LHCN-M2 (cell line): ENCODE data around the gene SLC19A1. TPM values are rescaled to one million over a fixed set of nuclear protein-coding genes. Genes with fewer than 3 reads are reported as not detected.
"Not testable (repeated sequence)": the region's sequence is repeated elsewhere in the genome, so short reads cannot be mapped to it uniquely, and the experiment has no call there.

Experiments used
- DNase-seq: peaks from one replicate; pipeline ENCODE4 v3.0.0-alpha.2; 2012; ENCODE audit warnings: low read depth
- total RNA-seq: library from RNA; depleted of rRNA; stranded (reverse); fragments of >200 nt; gene quantifications from 2 replicates; pipeline ENCODE4 v1.2.3, GENCODE V29; 2014

The SLC19A1 gene
- total RNA-seq, 1 experiment from 2014 or later: 21.8 TPM

DNA sequence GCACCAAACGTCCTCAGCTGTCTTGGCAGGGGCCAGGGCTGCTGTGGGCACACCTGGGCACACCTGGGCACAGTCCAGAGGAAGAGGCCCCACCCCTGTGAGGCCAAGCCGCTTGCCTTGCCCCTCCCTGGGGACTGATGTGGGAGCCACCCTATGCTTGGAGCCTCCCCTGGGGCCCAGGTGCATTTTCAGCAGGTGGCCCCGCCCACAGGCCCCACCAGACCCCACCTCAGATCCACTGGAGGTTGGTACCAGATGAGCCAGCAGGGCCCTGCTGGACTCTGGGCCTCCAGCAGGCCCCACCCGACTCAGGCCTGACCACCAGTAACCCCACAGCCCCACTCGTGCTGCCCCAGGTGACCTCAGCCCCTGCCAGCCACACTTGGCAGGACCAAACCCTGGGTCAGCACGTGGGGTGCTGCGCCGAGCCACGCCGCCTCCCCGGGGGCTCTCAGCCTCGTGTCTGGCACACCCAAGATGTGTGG is 8.8 kb downstream of the SLC19A1 start:
- DNase-seq: no peak

DNA sequence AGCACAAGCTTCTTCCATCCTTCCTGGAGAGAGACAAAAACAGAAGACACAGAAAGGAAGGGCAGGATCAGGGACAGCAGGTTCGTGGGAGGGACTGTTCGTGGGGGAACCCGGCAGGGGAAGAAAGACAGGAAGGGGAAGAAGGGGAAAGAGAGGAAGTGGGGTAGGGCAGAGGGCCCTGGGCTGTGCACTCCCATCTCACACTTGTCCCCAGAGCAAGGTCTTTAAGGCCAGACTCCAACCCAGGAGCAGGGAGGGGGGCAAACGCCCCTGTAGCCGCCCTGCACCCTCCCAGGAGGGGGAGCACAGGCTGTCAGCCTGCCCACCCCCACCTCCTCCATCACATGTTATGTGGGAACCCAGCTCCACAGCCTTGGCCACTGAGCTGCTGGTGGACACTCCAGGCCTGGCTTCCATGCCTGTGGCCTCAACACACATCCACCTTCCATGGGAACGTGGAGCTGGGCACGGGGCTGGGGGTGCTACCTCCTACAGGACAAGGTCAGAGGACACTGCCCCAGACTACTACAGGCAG is 9.3 kb downstream of the SLC19A1 start:
- no peak for DNase-seq

DNA sequence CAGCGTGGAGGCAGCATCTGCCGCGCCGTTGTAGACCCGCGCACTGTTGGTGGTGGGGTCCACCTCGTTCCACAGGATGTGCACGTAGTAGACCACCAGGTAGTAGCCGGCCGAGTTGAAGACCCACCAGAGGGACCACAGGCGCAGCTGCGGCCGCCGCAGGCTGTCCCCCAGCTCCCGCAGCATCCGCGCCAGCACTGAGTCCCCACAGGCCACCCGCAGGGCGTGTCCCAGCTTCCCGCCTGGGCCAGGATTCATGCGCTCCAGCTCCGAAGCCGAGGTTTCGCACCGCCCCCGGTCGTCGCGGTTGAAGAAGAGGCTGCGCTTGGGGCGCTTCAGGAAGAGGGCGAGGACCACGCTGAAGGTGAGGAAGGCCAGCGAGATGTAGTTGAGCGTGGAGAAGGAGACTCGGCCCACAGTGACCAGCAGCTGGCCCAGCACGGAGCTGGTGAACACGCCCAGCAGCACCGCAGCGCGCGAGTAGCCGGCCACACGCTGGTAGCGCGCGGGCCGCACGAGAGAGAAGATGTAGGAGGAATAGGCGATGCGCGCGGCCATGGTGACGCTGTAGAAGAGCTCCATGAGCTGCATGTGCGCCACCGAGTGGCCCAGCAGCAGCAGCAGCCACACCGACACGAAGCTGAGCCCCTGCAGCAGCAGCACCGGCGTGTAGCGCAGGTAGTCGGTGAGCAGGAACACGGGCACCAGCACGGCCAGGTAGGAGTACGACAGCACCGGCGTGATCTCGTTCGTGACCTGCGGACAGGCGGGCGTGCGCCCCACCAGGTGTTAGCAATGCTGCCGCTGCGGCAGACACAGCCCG is 10.6 kb downstream of the SLC19A1 start:
- no peak for DNase-seq

DNA sequence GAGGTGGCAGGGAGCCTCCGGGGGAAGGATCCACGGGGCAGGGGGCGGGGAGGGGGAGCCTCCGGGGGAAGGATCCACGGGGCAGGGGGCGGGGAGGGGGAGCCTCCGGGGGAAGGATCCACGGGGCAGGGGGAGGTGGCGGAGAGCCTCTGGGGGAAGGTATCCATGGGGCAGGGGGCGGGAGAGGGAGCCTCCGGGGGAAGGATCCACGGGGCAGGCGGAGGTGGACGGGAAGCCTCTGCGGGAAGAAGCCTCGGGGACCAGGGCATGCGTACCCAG is 11.2 kb downstream of the SLC19A1 start:
- DNase-seq: not testable (repeated sequence)

DNA sequence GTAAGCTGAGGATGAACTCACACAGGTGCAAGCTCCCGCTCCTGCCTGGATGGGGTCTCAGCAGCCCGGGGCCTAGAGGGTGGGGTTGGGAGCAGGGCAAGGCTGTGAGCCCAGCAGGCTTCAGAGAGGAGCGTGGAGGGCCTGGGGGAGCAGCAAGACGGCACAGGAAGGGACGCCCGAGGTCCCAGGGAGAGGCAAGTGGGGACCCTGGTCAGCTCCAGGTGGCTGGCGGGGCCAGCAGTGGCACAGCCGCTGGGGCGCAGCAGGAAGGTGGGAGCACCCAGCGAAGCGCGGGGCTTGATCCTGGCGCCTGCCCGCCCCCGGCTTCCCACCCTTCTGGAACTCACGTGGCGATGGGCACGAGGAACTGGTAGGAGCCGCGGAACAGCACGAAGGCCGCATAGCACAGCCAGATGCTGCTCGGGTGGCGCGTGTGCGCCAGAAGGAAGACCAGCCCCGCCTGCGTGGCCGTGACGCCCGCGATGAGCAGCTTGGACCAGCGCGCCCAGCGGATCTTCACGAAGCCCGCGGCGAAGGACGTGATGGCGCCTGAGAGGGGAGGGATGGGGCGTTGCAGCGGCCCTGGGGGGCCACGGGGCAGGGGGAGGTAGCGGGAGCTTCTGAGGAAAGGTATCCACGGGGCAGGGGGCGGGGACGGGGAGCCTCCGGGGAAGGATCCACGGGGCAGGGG is 11.7 kb downstream of the SLC19A1 start:
- no peak for DNase-seq

DNA sequence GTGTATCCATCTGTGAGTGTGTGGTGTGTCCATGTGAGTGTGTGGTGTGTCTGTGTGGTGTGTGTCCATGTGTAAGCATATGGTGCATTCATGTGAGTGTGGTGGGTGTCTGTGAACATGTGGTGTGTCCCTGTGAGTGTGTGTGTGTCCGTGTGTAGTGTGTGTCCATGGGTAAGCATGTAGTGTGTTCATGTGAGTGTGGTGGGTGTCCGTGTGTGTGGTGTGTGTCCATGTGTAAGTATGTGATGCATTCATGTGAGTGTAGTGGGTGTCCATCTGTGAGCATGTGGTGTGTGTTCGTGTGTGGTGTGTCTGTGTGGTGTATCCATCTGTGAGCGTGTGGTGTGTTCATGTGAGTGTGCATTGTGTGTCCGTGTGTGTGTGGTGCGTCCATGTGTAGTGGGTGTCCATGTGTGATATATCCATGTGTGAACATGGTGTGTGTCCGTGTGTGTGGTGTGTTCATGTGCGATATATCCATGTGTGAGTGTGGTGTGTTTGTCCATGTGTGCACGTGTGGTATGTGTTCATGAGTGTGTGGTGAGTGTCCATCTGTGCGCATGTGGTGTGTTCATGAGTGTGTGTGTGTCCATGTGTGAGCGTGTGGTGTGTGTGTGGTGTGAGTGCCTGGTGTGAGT is 12.3 kb downstream of the SLC19A1 start:
- DNase-seq: no peak

DNA sequence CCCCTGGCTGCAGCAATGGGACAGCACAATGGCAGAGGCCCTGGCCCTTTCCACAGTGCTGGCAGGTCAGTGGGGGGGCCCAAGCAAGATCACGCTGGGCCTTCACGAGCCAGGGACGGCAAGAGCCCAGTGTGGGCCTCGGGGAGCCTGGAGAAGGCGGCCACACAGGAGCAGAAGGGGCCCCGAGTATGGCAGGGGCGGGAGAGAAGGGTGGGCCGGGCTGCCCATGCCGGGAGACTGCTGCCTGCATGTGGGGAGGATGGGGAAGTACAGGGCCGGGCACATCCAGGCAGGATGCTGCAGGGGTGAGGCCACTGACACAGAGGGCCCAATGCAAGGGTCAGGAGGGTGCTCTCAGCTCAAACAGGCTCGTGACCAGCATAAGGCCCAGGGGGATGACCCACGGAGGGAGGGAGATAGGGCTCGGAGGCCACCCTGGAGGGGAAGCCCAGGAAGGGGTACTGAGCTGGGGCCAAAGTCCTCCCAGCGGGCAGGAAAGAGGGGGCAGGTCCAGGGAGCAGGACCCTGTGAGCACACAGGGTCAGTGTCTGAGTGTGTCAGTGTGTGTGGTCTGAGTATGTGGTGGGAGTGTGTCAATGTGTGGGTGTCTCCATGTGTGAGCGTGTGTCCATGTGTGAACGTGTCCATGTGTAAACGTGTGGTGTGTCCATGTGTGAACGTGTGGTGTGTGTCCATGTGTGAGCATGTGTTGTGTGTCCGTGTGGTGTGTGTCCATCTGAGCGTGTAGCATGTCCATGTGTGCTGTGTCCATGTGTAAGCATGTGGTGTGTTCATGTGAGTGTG is 13.1 kb downstream of the SLC19A1 start:
- DNase-seq: no peak

DNA sequence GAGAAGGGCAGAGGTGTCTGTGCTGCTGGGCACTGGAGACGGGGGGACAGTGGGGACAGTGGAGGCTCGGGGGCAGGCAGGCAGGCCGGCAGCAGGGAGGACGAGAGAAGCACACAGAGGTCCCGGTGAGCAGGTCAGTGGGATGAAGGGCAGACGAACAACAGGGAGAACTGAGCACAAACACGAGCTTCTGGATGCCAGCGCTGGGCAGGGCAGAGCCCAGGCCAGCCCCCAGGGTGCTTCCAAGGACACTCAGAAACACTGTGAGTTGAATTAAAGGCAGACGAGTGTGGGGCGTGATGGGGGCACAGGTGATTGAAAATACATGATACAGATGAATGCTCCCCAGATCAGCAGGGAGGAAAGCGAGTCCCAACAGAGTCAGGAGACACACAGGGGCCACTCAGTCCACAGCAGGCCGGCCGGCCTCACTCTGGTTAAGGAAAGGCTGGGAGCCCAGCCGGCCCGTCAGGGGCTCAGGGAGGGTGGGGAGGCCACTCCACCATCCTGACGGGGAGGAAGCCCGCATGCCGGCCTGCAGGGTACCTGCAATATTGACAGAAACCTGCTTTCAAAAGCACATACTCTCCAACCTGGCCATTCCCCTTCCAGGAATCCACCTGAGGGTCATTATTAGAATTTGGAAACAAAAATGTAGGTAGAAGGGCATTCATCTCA is 14.1 kb downstream of the SLC19A1 start:
- DNase-seq: no peak

DNA sequence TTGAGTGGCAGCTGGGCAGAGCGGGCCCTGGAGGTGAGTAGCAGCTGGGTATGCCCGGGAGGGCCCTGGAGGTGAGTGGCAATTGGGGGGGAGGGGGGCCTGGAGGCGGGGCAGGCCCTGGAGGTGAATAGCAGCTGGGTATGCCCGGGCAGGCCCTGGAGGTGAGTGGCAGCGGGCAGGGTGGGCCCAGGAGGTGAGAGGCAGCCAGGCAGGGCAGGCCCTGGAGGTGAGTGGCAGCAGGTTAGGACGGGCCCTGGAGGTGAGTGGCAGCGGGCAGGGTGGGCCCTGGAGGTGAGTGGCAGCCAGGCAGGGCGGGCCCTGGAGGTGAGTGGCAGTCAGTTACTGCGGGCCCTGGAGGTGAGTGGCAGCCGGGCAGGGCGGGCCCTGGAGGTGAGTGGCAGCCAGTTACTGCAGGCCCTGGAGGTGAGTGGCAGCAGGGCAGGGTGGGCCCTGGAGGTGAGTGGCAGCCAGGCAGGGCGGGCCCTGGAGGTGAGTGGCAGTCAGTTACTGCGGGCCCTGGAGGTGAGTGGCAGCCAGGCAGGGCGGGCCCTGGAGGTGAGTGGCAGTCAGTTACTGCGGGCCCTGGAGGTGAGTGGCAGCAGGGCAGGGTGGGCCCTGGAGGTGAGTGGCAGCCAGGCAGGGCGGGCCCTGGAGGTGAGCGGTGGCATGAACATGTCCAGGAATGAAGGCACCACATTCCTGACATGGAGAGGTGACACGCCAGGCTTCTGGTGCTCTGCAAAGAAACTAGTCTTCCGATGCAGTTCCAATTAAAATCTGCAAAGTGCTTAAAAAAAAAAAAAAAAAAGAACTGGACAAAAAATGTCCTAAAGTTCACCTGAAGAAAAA is 14.9 kb downstream of the SLC19A1 start:
- not testable (repeated sequence) for DNase-seq

DNA sequence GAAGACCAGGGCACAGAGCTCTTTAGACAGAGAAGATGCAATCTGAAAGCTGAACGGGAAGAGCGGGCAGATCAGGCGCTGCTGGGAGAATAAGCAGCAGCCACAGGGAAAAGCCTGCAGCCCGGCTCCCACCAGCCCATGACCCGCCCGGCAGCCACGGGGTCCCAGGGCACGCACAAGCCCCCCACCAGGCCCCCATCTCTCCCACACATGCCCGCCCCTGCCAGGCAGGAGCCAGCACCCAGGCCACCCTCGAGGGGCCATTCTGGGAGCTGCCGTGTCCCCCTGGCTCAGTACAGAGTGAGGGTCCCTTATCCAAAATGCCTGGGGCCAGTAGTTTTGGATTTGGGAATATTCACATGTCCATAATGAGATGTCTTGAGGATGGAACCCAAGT is 16.3 kb downstream of the SLC19A1 start:
- no peak for DNase-seq

DNA sequence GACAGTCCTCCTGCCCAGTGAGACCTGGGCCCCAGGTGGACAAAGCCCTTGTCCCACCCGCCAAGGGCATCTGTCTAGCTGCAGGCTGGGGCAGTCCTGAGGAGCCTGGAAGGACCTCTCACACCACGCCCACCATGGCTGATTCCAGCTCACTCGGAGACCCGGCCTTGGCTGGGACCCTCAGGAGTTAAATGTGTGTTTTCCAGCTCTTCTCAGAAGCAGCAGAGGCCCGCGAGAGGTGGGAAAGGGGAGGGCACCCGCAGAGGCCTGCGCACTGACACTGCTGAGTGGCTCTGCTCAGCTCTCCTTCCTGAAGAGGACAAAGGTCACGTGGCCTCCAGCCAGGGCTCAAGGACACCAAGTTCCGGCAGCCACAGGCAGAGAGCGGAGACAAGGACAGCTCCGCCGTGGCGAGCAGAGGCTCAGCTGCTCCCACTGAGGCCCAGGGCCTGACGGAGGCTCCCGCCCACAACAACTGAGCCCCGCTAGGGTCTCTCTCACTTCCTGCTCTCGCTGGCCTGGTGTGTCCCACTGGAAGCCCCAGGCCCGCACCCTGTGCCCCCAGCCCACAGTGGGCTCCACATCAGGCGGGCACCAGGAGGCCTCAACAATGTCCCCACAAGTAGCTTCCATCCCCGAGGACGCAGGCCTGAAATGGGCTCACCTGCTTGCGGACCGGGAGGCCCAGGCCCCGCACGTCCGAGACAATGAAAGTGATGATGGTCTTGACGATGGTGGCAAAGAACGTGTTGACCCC is 16.9 kb downstream of the SLC19A1 start:
- no peak for DNase-seq

DNA sequence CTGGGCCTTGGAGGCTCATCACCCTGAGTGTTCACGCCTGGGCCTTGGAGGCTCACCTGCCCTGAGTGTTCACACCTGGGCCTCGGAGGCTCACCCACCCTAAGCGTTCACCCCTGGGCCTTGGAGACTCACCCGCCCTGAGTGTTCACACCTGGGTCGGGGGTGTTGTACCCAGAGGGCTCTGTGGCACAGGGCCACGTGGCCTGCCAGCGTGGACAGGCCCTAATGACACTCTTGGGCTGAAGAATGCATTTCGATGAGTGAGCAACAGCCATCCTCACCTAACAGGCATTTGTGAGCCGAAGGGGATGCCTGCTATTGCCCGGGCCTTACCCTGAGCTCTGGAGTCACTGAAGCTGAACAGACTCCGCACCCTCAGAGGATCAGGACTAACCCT is 17.5 kb downstream of the SLC19A1 start:
- DNase-seq: no peak

DNA sequence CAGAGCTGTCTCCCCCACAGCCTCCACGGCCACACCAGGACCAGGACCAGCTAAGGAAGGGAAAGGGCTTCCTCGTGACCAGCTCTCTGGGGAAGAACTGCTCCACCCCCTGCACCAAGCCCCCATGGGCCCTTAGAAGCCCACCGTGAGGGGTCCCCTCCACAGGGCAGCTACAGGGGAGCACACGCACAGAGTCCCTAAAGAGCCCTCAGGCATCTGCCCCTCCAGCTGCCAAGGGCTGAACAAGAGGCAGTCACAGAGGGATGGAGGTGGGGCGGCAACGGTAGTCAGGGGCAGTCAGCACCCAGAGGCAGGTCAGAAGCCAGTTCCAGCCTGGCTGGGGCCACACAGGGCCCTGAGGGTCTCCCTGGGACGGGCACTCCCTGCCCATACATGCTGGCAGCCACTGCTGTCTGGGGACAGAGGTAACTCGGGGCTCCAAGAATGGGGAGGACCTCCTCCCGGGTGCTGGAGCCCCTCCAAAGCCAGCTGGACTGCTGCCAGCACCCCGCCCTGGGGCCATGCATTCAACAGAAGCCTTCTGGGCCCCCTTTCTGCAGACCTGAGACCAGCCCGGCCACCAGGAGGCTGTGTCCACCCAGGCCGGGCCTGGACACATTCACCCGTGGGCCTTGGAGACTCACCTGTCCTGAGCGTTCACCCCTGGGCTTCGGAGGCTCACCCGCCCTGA is 18.7 kb downstream of the SLC19A1 start:
- DNase-seq: no peak

DNA sequence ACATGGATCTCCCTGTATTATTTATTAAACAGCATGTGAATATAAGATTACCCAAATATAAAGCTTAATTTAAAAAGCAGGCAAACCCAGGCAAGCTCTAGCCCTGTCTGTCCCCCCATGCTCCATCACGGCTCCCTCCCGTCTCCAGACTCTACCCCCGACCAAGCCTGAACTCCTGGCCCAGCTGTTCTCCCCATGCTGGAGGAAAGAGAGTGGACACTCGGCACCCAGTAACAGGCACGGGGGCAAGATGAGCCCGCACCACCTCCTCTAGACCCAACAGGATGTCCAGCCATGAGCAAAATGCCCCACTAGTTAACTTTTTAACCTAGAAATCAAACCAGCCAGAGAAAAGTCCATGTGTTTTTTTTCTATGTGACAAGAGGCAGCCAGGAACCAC is 19.3 kb downstream of the SLC19A1 start:
- no peak for DNase-seq

DNA sequence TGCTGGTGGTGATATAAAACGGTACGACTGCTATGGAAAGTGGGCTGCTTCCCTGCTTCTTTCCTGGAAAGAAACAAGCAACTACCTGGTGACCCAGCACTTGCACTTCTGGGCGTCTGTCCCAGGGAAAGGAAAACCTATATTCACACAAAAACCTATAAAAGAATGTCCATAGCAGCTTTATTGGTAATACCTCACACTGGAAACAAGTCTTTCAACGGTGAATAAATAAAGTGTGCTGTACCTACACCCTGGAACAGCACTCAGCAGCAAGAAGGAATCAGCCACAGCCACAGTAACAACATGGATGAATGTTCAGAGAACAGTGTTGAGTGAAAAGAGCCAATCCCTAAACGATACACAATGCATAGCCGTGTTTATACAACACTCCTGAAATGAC is 19.9 kb downstream of the SLC19A1 start:
- no peak for DNase-seq

DNA sequence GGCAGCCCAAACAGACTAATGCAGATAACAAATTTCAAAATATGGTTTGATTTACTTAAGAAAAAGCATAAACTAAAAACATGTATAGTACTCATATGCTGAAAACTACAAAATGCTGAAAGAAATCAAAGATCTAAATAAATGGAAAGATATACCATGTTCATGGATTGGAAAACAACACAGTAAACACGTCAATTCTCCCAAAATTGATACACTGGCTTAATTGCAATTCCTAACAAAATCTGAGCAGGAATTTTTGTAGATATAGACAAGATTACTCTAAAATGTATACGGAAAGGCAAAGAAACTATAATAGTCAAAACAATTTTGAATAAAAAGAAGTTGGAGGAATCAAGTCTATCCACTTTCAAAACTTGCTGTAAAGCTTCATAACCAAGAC is 21.0 kb downstream of the SLC19A1 start:
- no peak for DNase-seq

DNA sequence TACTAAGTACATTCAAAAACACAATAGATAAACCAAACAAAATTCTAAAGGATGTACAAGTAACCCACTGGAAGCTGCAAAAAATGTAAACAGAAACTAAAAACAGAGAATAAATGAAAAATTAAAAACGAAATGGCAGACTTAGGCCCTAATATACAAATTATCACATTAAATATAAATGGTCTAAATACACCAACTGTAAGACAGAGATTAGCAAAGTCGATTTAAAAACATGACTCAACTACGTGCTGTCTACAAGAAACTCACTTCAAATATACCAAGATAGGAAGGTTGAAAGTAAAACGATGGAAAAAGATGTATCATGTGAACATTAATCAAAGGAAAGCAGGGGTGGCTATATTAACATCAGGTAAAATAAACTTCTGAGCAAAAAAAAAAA is 23.1 kb downstream of the SLC19A1 start:
- no peak for DNase-seq

DNA sequence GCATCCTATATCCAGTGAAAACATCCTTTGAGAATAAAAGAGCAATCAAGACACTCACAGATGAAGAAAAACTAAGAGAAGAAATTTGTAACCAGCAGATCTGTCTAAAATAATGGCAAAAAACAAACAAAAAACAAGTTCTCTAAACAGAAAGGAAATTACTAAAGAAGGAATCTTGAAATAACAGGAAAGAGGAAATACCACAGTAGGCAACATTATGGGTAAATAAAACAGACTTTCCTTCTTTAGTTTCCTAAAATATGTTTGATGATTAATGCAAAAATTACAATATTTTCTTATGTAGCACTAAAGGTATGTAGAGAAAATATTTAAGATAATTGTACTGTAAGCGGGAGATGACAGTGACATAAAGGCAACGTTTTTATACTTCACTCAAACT is 23.5 kb downstream of the SLC19A1 start:
- no peak for DNase-seq
